H1 (cell line): ENCODE measurements around the gene PRPS1.

Experiments
- CHD2 ChIP-seq: IDR thresholded peaks from 2 replicates; pipeline ENCODE4 v1.6.1; 2012; ENCODE audit warnings: low read length, improper control_type of control experiment
- POLR2A ChIP-seq, 2 experiments: IDR thresholded peaks; 1 replicate in 1 of 2; 2 replicates in 1 of 2; pipeline ENCODE4 v1.6.1; 2011; ENCODE audit warnings: low read depth in 2 of 2, low read length in 2 of 2, mild to moderate bottlenecking in 2 of 2; ENCODE audit errors: control extremely low read depth in 1 of 2
- RAD21 ChIP-seq, 2 experiments: IDR thresholded peaks in 1 of 2; conservative IDR thresholded peaks in 1 of 2; 2 replicates each; pipeline ENCODE4 v1.6.1; 2011; ENCODE audit warnings: low read depth in 2 of 2, low read length in 2 of 2, improper control_type of control experiment in 1 of 2, inconsistent platforms in 1 of 2, mild to moderate bottlenecking in 1 of 2, moderate library complexity in 1 of 2
- SP1 ChIP-seq: IDR thresholded peaks from 2 replicates; pipeline ENCODE4 v1.6.1; 2011; ENCODE audit warnings: low read depth, low read length
- ZNF274 ChIP-seq: IDR thresholded peaks from 2 replicates; pipeline ENCODE4 v1.7.0; 2012; ENCODE audit warnings: low read length, borderline replicate concordance; ENCODE audit errors: extremely low read depth
- TF ChIP-seq, protein P1 (sequence below), 3 experiments: IDR thresholded peaks; 1 replicate in 2 of 3; 2 replicates in 1 of 3; pipeline versions ENCODE4 v1.5.1 to v1.6.1; 2011; ENCODE audit warnings: low read length in 3 of 3, mild to moderate bottlenecking in 3 of 3, inconsistent platforms in 2 of 3, low read depth in 1 of 3, moderate library complexity in 1 of 3; ENCODE audit not compliant: insufficient read depth in 1 of 3; ENCODE audit errors: control extremely low read depth in 1 of 3

DNA sequence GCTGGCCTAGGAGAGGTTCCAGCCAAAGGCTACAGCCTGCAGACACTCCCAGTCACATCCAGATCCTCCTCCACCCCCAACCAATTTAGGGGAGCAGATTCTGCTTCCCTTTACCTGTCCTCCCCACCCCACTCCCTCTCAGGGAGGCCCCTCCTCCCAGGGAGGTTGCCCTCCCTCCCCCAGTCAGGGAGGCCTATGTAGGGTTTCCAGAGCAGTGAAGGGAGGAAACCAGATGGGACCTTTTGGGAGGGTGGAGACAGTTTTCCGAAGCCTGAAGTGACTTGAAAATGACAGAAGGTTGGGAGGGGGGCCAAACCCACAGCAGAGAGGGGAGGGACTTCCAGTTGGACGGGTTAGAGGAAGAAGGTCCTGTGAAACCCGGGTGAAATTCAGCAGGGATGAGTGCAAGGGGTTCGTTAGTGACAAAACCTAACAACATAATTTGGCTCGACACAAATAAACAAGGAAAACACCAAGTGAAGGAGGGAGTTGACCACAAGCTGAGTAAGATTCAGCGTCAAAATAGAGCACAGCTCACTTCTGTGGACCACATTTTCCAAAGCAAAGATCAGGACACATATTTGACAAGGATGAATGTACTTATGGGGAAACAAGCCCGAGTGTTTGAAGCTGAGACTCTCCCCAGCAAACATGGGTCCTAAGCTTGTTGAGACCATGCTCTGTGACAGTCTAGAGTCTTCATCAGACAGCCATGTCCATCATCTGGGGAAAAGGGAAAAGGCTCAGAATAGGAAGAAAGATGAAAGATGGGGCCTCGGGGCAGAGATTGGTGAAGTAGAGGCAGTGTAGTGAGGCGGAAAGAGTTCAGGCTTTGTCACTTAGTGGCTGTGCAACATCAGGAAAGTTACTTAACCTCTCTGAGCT, 46.4 kb downstream of the PRPS1 start:
- TF ChIP-seq SP1 (no peak), RAD21 (IDR thresholded peaks at IDR 0.05 in 1 of 2, conservative IDR thresholded peaks at IDR 0.05 in 1 of 2; ENCODE audit: low read depth in 2 of 2, low read length in 2 of 2) (no peak), CHD2 (no peak), POLR2A (IDR thresholded peaks at IDR 0.05; ENCODE audit: control extremely low read depth in 1 of 2, low read depth in 2 of 2, low read length in 2 of 2) (no peak), ZNF274 (no peak)
- TF ChIP-seq, protein P1, sequence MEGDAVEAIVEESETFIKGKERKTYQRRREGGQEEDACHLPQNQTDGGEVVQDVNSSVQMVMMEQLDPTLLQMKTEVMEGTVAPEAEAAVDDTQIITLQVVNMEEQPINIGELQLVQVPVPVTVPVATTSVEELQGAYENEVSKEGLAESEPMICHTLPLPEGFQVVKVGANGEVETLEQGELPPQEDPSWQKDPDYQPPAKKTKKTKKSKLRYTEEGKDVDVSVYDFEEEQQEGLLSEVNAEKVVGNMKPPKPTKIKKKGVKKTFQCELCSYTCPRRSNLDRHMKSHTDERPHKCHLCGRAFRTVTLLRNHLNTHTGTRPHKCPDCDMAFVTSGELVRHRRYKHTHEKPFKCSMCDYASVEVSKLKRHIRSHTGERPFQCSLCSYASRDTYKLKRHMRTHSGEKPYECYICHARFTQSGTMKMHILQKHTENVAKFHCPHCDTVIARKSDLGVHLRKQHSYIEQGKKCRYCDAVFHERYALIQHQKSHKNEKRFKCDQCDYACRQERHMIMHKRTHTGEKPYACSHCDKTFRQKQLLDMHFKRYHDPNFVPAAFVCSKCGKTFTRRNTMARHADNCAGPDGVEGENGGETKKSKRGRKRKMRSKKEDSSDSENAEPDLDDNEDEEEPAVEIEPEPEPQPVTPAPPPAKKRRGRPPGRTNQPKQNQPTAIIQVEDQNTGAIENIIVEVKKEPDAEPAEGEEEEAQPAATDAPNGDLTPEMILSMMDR (IDR thresholded peaks at IDR 0.05; ENCODE audit: control extremely low read depth in 1 of 3, insufficient read depth in 1 of 3, low read depth in 1 of 3, low read length in 3 of 3): no peak
